NCI-H2107 (cell line): ENCODE data around the gene FOLR1.
A peak's percentile ranks its signal among the peaks of the same experiment; 100 is the strongest.
"Not testable (repeated sequence)": the region's sequence is repeated elsewhere in the genome, so short reads cannot be mapped to it uniquely, and the experiment has no call there.

Experiments
- DNase-seq: peaks from one replicate; lab custom pipeline; 2025; lab: John Stamatoyannopoulos, UW

FOLR1 gene

GRCh38 chr11:72181553-72181958 lies 10.4 kb upstream of the FOLR1 start:
- DNase-seq = not testable (repeated sequence)

- DNase-seq = no peak
These were observed 3.7 kb upstream of the FOLR1 start for GRCh38 chr11:72188267-72188666.

GRCh38 chr11:72189455-72190250 lies 2.3 kb upstream of the FOLR1 start:
- DNase-seq = no peak

GRCh38 chr11:72190631-72191071 lies 1.3 kb upstream of the FOLR1 start:
- DNase-seq = no peak

GRCh38 chr11:72195518-72196270 lies 3.8 kb downstream of the FOLR1 start:
- no peak for DNase-seq

GRCh38 chr11:72201445-72201844 lies 9.5 kb downstream of the FOLR1 start:
- DNase-seq = not testable (repeated sequence)

- DNase-seq = no peak
These were observed 10.6 kb downstream of the FOLR1 start for GRCh38 chr11:72202571-72202970.

- DNase-seq = no peak
These were observed 11.2 kb downstream of the FOLR1 start for GRCh38 chr11:72203163-72203562.

- DNase-seq = no peak
These were observed 12.9 kb downstream of the FOLR1 start for GRCh38 chr11:72204886-72205285.

- DNase-seq = not testable (repeated sequence)
These were observed 14.9 kb downstream of the FOLR1 start for GRCh38 chr11:72206794-72207193.

- DNase-seq = no peak
These were observed 16.3 kb downstream of the FOLR1 start for GRCh38 chr11:72208281-72208680.

GRCh38 chr11:72209101-72209500 lies 17.2 kb downstream of the FOLR1 start:
- no peak for DNase-seq

- no peak for DNase-seq
These were observed 24.7 kb downstream of the FOLR1 start, which contains the start of gene FOLR2 for GRCh38 chr11:72216638-72217037. Gene FOLR2 (plus strand): TSS chr11:72216794. CDS start chr11:72218585, 1,791 bp downstream.

GRCh38 chr11:72217841-72218240 lies 25.9 kb downstream of the FOLR1 start:
- DNase-seq = no peak

GRCh38 chr11:72218251-72218745 lies 26.4 kb downstream of the FOLR1 start:
- DNase-seq = no peak

- DNase-seq = no peak
These were observed 28.9 kb downstream of the FOLR1 start for GRCh38 chr11:72220696-72221363.

GRCh38 chr11:72221386-72222075 lies 29.6 kb downstream of the FOLR1 start:
- DNase-seq = no peak

- no peak for DNase-seq
These were observed 30.4 kb downstream of the FOLR1 start for GRCh38 chr11:72222106-72222891.

- peak; percentile 72 for DNase-seq
These were observed 31.1 kb downstream of the FOLR1 start for GRCh38 chr11:72222907-72223614.
